HG03521 (cell line): ENCODE results near the gene KCNG2.

Experiments used
- ATAC-seq: cut with Tn5 transposase; IDR thresholded peaks from one replicate; pipeline ENCODE4 v1.9.1; 2021; ENCODE audit warnings: mild to moderate bottlenecking, moderate library complexity; ENCODE audit not compliant: unreplicated experiment

The KCNG2 gene

DNA sequence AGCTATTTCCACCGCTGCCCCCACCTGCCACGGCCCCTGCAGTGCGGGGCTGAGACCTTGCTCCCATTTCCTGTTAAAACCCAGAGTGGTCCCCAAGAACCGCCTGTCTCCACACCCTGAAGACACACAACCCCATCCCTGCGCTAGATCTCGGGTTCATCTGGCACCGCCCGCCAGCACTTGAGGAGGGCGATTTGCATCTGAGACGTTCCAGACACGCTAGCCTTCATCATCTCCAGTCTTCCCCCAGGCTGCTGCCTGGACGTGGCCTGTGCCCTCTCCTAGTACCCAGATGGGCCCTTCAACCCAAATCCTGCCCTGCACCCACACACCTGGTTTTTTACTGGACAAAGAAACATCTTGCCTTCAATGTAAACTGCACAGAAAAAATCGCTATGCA is 103.9 kb downstream of the KCNG2 start:
- ATAC-seq = no peak

DNA sequence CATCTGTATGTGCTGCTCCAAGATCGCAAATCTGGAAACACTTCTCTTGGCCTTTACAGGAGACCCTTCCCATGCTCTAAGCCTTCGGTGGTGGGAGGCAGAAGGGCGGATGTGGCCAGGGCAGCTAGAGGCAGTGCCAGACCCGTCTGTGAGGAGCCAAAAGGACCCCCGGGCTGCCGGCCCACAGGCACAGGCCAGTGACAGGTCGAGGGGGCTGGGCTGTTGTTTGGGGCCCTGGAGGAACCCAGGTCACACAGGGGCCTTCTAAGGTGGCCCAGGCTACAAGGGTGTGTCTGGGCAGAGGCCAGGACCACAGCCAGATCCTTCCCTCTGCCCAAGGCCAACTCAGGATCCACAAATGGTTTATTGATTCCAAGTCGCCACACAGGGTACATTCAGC is 104.3 kb downstream of the KCNG2 start:
- ATAC-seq = no peak

DNA sequence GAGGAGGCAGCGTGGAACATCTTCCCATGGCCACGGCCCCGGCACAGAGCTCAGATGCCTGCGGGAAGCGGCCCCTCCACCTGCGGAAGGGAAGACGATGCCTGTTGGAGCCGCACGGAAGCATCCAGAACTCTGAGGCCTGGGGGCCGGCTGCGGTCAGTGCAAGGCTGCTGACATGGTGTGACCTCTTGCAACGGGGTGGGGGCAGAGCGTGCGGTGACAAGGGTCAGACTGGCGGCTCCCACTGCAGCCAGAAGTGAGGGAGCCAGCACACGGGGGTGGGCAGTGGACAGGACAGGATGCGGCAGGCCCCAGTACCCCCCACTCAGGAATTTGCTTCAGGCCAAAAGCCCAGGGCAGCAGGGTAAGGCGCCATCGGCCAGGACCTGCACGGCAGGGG is 104.9 kb downstream of the KCNG2 start:
- ATAC-seq = no peak

DNA sequence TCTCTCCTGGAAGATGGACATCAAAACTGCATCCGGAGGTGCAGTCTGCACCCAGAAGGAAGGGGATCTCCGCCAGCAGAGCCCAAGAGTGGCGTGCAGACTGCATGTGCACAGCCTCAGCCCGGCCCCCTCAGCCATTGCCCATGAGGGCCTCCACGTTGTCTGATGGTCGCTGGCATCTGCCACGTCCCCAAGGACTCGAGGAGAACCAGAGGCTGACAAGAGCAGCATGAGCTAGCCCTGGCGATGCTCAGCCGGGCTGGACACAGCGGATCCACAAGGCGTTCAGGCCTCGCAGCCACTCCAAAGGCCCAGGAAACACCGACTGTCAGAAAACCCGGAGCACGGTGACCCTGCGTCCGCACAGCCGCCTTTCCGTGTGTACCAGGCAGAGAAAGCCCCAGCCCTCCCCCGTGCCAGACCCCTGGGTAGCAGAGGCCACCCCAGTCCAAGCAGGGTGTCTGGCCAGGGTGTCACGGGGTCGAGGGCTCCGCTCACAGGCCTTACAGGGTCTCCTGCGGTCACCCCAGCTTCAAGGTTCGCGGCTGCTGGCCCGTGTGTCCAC is 105.4 kb downstream of the KCNG2 start:
- no peak for ATAC-seq

DNA sequence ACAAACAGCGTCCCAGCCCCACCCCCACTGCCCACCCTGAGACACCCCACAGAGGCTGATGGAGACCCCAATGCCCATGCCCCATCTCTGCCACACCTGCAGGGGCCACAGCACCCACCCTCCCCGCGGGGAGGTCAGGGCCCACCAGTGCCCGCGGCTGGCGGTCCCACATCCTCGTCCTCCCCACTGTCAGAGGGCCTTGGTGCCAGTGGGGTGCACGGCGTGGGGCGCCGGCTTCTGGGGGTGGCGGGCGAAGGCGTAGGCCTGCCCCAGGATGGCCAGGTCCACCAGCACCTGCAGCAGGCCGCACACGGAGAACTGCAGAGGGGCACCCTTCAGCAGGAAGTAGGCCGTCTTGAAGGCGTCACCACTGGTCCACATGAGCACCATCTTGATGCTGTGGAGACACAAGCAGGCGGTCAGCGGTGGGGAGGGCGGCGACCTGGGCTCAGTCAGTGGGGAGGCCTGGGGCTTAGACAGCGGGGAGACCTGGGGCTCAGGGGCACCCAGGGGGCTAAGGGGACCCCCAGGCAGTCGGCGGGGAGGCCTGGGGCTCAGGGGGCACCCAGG is 106.1 kb downstream of the KCNG2 start:
- no peak for ATAC-seq

DNA sequence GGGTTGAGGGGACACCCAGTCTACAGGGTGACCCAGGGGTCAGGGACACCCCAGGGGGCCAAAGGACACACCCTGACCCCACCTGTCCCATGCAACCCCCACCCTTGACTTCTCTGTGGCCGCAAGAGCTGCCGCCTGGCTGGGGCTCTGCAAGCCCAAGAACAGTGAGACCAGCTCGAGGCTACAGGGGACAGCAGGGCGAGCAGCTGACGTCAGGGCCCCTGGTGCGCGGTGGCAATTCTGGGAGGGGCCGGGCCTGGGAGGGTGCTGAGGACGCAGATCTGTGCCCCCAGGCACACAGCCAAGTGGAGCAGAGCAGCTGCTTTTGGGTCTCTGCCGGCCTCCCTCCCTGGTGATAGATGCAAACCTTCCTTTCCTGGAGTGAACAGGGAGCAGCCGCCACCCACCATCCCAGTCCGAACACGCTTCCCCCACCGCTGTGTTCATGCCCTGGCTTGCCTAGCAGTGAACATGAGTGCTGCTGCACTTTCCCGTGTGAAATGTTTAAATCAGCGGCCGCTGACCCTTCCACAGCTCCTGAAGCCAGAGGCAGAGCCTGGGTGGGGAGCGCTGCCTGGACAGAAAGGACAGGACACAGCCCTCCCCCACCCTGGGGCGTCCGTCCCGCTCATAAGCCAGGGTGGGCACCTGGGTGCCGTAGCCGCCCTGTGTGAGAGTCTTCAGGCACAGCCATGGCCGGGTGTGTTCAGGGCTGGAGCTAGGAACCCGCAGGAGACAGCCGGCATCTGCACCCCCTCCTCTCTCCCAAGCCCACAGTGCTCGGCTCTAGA is 106.8 kb downstream of the KCNG2 start:
- no peak for ATAC-seq

DNA sequence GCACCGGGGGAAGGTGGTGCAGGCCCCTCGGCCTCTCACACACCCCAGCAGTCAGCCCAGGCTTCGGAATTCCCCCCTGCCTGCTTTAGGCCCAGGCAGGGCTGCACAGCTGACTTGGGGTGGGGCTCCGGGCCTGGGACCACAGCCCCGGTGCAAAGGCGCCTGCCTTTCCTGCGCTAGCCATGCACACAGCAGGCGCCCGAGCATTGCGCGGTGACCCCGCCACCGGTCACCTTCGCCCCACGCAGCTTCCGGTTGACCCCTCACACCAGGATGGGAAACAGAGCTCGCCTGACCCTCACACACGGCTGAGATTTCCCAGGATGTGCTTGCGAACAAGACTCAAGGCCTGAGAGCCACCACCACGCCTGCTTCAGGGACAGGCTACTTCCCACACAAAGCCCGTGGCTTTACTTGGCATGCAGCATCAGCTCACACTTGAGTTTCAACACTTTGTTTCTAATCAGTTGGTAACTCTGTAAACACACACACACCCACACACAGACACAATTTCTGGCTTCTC is 107.7 kb downstream of the KCNG2 start:
- ATAC-seq = no peak

DNA sequence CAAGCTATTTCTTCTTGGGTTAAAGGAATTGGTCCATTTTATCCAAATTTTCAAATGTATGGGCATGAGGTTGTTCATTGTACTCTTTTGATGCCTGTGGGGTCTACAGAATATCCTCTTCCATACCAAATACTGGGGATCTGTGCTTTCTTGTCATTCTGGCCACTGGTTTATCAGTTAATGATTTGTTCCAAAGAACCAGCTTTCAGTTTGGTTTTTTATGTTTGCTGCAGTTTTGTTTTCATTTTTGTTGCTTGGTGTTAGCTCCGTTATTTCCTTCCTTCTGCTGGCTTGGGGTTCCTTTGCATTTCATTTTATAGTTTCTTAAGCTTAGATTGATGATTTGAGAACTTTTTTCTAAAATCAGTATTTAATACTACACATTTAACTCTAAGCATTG is 108.3 kb downstream of the KCNG2 start:
- ATAC-seq = no peak

DNA sequence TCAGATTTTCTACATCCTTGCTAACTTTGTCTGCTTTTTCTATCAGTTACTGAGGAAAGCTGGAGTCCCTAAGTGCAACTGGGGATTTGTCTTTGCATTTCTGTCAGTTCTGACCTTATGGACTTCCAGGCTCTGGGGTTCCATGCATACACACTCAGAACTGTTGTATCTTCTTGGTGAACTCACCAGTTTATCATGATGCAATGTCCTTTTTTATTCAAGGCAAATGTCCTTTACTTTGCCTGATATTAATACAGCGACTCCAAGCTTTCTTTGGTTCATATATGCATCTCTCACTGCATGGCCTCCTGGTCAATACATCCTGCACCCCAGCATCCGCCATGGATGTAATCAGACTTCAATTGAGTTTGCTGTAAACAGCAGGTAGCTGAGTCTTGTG is 109.0 kb downstream of the KCNG2 start:
- no peak for ATAC-seq

DNA sequence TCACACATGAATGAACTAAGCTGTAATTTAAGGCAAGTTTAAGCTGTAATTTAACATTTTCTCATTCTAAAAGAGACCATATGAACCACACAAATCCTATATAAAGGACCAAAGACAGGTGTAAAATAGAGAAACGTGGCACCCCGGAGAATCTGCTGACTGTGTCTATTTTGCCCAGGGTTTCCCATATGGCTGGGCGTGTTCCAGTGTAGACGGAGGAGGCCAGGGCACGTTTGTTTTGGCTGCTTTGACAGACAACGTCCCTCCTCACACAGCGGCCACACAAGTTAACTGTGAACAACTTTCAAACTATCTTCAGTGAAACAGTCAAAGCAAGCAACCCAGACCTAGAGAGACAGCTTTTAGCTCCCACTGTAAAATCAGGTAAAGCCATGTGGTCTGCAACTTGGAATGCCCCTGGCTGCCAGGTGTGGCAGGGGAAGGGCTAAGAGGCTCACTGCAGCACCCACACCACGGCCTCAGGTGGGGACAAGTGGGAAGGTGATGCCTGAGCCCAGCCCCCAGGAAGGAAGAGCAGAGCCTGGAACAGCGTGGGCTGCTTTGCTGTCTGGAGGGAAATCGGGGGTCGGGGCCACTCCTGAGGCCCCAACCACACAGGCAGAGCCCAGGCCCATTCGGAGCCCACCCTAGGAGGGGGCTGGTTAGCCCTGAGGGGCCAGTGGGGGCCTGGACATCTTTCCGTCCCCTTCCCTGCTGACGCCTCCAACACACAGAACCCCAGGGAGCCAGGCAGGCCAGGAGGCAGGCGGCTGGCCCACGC is 113.0 kb downstream of the KCNG2 start:
- ATAC-seq = no peak

DNA sequence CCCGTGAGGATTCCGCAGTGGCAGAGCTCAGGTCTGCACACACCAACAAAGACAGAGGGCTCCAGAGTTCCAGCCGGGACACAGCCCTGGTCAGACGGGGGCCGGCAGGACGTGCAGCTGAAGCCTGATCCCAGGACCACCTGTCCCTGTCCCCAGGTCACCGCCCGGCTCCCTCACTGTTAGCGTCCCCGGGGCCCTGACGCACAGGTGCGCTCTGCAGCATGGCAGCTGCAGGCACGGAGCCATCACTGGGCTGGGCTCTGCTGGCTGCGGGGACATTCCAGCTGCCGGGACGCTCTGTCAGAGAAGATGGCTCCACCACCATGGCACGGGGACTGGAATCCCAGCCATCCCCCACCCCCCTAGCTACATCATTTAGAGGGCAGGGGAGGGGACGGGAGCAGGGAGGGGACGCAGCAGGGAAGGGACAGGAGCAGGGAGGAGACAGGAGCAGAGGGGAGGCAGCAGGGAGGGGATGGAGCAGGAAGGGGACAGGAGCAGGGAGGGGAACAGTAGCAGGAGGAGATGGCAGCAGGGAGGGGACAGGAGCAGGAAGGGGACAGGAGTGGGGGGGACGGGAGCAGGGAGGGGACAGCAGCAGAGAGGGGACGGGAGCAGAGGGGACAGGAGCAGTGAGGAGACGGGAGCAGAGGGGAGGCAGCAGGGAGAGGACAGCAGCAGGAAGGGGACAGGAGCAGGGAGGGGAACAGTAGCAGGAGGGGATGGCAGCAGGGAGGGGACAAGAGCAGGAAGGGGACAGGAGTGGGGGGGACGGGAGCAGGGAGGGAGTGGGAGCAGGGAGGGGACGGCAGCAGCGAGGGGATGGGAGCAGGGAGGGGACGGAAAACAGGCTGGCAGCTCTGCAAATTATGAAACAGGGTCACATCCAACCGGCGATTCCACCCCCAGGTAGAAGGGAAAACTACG is 113.9 kb downstream of the KCNG2 start:
- ATAC-seq = no peak

DNA sequence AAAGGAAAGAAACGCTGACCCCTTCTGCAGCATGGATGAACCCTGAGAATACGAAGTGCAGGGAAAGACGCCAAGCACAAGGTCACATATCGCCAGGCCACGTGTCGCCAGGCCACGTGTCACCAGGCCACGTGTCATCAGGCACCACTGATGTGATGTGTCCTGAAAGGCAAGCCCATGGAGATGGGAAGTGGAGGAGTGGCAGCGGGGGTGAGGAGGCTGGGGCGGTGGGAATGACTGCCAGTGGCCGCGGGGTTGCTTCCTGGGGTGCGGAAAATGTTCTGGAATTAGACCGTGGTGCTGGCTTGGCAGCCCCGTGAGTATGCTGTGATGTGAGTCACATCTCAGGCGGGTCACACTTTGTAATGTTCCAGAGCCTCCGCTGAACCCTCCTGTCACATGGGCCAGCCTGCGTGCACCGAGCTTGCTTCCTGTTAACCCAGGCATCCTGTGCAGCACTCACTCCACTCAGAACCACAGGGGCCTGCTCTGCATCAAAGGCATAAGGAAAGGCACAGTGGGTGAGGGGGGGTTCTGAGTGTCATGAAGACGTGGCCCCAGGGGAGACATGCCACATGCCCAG is 114.8 kb downstream of the KCNG2 start:
- ATAC-seq = no peak

DNA sequence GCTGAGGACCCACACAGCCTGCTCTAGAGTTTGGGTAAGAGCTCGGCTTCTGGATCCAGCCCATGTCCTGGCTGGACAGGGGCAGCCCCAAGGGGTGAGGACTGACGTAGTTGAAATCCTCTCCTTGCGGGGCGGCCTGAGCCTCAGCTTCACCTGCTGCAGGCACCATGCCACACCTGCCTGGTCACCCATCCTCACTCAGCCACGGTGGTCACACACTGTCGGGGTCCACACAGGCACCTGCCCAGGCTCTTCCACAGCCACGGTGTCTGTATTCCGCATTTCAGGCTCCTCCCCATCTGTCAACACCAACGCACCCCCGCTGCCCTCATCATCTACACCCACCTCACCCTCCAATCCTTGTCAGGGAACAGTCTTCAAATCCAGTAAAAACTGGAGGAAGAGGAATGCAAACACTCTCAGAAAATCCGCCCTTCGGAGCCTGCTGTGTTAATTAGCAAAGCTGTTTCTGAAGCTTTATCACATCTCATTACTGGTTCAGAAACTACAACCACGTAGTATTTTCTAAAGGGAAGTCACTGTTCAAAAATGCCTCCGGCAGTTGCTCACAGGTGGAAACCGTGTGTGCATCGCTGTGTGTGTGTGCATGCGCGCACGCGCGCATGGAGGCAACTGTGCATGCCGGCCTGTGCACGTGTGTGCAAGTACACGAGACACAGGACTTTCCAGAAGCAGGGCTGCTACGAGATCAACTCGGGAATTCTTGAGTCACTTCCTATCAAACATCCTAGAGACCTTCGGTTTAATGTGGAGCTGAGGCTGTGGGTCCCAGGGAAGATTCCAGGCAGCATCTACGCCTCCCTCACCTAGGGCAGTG is 115.5 kb downstream of the KCNG2 start:
- ATAC-seq = no peak

DNA sequence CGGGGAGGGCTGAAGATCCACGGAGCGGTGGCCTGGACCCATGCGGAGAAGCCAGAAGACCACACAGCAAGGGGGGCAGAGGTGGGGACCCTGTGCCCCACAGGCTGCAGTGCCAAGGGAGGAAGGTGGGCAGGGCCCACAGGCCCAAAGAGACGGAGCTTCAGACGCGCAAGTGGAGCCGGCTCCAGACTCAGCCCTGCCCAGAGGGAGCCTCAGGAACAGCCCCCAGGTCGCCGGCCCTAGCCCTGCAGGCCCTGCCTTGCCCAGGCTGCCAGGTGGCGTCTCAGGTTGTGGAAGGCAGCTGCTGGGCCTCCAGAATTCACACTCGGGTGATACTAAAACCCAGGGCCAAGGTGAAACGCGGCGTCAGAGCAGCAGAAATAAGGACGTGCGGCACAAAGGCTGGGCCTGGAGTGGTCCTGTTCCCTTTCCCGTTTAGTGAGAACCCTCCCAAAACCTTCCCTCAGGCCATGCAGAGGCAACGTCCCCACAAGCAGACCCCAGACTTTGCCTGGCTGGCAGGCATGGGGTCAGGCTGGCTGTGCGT is 116.9 kb downstream of the KCNG2 start:
- ATAC-seq = no peak

DNA sequence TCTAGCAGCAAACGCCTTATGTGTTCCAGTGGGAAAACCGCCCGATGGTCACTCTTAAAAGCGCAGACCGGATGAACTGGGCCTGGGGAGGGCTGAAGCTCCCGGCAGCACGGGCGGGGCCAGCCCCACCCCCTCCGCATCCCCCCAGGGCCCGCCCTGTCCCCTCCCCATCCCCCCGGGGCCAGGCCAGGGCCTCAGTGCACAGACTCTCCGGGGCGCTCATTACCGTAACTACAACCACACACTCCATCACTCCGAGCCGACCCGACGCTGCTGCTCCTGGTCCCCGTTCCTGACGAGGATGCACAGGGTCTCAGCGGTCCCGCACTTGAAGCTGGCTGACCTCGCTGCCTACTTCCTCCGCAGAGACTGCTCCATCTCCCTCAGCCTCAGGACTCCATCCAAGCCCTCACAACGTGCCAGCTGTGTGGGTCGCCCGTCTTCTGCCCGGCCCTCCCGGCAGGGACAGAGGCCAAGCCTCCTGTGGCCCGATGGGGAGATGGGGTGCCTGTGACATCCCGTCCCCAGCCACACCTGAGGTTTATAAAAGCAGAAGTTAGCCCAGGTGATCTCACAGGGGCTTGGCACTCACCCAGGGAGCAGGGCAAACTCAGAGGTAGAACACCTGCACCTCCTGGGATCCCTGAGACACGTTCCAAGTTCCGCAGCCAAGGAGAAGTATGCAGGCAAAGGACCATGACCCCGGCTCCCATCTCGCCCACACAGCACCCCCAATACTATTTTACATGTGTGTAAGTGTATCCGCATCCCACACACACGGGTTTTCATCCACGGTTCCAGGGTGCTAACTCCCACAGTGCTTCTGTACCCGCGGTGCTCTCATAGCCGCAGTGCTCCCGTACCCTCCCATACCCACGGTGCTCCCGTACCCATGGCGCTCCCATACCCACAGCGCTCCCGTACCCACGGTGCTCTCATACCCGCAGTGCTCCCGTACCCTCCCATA is 117.7 kb downstream of the KCNG2 start:
- ATAC-seq = no peak

DNA sequence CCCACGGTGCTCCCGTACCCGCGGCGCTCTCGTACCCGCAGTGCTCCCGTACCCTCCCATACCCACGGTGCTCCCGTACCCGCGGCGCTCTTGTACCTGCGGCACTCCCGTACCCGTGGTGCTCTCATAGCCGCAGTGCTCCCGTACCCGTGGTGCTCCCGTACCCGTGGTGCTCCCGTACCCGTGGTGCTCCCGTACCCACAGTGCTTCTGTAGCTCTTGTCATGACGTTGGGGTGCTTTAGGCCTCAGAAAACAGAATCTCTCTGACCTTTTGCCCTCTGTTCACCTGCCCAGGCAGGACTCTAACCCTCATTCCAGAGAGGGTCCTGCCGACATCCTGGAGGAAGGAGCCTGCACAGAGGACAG is 118.4 kb downstream of the KCNG2 start:
- no peak for ATAC-seq

DNA sequence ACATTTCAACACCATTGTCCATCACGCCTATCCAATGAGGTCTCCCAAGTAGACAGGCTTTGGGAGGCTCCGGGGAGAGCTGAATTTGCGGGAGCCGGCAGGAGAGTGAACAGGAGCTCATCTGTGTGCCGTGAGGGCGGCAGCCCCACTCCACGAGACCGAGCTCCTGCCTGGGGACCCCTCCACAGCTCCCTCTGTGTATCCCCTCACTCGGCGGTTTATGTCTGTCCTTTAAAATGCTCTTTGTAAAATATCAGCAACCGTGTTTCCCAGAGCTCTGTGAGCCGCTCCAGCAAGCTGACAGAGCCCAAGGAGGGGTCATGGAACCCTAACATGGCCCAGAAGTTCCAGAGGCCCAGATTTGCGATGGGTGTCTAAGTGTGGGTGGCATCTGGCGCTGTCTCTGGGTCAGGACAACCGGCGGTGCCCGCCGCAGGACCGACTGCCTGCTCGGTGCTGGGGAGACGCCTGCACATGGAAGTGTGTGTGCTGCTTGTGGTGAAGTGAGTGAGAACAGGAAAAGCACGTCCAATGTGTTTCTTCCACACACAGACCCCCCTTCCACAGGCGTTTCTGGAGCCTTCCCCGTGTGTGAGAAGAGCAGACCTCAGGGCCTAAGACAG is 118.9 kb downstream of the KCNG2 start:
- ATAC-seq = no peak
